Hindlimb muscle (tissue), 1 donor: ENCODE results near the gene DPT. TPM values are rescaled to one million over a fixed set of nuclear protein-coding genes. Genes with fewer than 3 reads are reported as not detected.
A peak's percentile ranks its signal among the peaks of the same experiment; 100 is the strongest.

Experiments
- DNase-seq: peaks from one replicate; pipeline ENCODE4 v3.0.0-alpha.2; 2013
- polyA plus RNA-seq: library from polyadenylated mRNA; unstranded; fragments of 120-200 nt; gene quantifications from one replicate; pipeline ENCODE4 v1.2.1, GENCODE V29; 2013; ENCODE audit not compliant: insufficient read length

Gene DPT
- polyA plus RNA-seq, 1 donor: 70.2 TPM

DNA sequence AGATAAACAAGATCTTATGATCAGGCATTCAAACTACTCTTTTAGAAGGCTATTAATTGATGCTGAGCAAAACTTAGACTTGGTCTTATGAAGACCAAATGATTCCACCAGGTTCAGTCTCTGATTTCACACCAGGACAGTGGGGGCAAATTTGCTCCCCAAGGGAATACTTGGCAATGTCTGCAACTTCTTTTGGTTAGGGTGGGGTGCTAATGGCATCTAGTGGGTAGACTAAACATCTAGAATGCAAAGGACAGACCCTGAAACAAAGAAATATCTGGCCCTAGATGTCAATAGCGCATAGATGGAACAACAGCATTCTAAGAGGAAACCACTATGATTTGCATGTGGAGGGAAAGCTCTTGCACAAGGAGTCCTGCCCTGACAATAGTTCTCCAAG lies 30.6 kb downstream of the DPT start:
- DNase-seq: no peak

- DNase-seq: no peak
Observed at GRCh38 chr1:168697356-168698126, 31.5 kb downstream of the DPT start.

GRCh38 chr1:168696125-168696760 lies 32.8 kb downstream of the DPT start:
- DNase-seq: no peak

DNA sequence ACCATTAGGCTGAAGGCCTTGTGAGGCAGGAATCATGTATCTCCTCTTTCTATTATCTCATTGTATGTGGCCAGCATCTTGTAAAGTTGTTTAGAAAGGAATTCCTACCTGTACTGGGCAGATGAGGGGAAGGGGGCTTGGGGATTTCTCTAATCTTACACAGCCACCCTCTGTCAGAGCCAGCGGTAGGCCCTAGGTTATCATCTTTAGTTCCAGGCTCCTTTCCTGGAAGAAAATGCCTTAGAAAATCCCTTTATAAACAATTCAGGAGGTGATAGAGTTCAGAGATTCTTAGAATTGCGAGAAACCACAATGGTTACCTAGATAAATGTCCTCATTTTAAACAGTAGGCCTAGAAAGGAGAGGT lies 35.2 kb downstream of the DPT start:
- DNase-seq: no peak

DNA sequence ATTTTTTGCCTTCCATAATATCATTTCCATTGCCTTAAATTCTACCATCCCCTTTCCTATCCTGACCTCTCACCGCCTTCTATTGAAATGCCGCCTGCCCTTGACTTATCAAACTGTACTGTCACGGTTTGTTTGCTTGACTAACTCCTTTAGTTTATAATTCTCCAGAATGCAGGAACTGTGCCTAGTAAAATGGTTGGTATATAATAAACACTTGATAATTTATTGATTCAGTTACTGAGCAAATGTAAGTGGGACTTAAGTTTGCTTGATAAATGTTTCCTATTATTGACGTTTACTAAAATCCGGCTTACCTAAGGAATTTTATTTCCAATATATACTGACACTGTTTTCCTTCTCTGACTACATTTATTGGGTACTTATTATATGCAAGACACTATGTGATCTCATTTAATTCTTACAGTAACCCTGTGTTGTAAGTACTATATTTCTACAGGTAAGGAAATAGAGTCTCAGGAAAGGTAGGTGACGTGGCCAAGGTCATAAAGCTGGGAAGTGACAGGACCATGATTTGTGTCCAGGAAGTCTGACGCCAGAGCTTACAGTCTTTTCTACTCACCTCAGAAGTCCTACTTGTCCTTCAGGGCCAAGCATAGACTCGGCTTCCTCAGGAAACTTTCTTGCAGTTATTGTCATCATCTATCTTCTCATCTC lies 35.7 kb downstream of the DPT start:
- no peak for DNase-seq

DNA sequence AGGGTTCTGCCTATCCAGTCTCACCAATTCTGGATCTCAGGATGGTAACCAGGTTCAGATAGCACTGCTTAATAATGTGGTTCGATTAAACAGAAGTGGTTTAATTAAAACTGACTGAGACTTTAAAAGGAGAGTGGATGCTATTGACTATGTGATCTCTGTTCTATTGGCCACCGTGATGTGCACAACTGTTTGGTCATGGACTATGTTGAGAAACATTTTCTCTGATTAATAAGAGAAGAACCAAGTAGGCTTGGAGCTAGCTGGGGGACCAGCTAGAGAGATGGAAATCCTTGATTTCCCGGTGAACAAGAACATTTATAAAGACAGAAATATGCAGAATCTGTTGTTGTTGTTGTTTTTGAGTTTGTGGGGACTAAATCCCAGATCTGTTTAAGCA lies 36.5 kb downstream of the DPT start:
- no peak for DNase-seq

DNA sequence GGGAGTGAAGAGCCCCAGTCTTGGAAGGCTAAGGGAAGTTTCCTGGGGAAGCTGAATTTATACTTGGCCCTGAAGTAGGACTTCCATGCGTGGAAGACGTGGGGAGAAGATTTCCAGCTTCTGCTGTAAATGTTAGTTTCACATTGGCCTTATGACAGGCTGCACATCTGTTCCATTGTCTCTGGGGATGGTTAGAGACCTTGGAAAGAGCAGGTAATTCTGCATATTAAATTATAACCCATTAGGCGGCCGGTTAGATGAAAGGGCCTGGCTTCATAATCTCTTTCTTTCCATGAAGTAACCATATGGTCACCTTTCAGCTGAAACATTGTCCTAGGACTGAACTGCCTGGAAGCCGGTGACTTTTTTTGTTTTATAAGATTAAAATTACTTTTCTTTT lies 37.5 kb downstream of the DPT start:
- DNase-seq: no peak

DNA sequence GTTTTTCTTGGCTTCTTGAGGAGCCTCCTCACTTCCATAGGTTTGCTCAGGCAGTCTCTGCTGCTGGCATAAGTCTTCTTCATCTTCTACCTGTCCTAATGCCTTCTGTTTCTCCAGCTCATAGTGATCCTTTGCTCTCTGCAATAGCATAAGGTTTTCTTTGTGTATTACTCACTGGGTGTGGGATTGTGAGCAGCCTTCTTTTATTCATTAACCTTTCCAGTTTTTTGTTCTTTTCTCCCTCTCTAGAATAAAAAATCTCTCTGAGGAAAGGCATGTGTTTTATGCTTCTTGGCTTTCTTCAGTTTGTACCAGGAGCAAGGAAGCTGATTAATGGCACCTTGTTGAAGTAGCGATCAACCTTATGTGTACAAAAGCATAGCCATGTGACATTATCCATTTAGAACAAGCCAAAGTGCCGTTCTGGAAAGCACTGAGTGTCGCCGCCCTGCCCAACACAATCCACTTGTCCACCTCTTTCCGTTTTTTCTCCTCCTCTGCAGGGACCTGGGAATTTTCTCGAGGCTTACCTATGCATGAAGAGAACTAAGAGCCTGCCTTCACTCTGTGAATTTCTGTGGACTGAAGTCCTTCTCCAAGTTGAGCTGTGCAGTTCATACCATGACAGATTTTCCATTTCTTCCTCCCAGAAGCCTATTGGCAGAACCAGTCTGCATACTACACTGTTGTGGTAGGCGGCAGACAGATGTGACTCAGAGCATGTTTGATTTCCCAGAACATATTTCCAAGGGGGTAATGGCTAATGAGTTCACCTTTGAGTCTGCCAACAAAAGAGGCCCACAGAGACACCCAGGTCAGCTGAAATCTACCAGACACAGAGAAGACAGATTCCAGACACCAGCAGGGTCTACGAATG lies 39.0 kb downstream of the DPT start:
- no peak for DNase-seq

GRCh38 chr1:168689327-168689657 lies 39.7 kb downstream of the DPT start:
- DNase-seq: no peak

- no peak for DNase-seq
Observed at GRCh38 chr1:168688644-168689326, 40.2 kb downstream of the DPT start.

DNA sequence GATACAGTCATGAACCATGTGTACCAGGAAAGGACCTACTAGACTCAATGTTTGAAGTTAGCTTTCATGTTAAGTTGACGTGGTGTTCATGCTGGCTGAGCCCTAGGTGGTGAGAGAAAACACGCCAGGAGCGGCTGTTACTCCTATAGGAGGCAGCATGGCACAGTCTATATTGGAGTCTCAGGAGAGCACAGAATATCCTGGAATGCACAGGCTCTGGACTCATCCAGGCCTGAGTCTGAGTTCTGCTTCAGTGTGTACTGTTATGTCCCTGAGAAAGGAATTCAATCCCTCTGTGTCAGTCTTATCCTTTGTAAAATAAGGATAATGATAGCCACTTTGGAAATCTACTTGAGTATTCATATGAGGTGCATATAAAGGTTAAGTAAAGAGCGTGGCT lies 41.2 kb downstream of the DPT start:
- no peak for DNase-seq

DNA sequence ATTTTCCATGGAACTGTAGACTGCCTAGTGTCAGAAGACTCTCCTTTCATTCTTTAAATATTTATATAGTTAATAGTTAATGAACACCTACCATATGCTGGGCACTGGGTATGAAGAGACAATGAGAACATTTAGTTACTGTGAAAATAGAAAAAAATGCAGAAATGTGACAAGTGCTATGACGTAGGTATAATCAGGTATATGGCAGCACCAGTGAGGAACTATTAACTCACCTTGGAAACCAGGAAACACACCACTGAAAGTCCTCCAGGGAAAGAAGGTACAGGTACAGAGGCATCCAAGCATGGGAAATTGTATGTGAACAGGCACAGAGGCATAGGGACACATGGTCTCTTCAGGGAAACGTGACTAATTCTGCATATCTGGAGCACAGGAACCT lies 42.3 kb downstream of the DPT start:
- no peak for DNase-seq

DNA sequence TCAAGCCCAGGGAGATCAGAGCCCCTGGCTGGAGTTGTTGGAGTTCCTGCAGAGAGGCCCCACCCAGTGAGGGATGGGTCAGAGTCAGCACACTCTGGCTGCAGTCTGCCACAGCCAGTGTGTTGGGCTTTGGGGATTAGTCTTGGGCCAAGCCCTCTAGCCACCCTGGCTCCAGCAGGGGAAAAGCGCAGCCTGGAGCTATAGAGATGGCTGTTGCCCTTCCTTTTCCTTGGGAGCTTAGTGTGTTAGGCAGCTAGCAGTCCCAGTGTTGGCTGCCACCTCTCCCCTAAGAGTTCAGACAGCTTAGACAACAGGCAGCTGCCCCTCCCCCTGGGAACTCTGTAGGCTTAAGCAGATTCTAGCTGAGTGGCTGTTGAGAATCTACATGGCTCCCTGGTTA lies 45.1 kb downstream of the DPT start:
- no peak for DNase-seq

GRCh38 chr1:168676861-168677260 lies 52.1 kb downstream of the DPT start:
- DNase-seq: no peak

- no peak for DNase-seq
Observed at GRCh38 chr1:168676029-168676812, 52.8 kb downstream of the DPT start.

DNA sequence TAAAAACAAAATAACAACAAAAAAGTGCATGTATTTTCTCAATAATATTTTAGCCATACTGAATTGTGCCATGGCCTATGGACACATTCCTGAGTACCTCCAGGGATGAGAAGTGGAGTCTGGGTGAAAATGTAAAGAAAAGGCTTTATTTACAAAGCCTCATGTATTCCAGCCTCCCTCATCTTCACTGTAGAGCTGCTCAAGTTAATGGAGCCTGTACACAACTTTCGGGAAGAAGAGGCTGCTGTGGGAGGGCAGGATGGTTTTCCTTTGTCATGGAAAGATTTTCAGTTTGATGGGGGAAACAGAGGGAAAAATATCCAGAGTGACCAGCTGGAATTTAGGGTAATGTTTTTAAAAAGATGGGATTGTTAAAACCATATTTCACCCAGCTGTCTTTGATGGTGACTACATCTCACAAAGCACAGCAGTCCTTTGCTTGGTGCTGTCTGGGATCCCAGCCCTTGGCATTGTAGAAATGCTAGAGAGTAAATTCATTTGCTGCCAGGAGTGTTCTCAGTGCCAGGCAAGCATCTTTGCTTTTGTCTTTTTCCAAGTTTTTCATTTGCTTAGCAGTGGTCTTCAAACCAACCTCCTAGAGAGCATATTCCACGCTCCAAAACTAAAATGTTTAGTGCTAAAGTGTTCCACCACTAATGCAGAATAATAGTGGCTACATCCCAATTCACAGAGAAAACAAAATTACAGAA lies 54.9 kb downstream of the DPT start:
- DNase-seq: peak; percentile 33

- no peak for DNase-seq
Observed at GRCh38 chr1:168672278-168672677, 56.7 kb downstream of the DPT start.

DNA sequence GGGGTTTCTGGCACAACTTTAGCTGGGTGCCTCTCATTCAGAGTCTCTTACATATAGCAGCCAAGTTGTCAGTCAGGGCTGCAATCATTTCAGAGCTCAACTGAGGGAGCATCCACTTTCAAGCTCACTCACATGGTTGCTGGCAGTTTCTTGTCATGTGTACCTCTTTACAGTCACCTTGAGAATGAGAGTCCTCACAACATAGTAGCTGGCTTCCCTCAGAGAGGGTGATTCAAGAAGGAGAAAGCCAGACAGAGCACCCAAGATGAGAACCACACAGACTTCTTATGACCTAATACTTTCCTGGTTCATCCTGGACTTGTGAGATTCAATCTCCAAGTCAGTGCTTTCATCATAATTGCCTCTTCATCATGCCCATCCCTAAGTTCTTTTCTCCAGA lies 57.2 kb downstream of the DPT start:
- DNase-seq: no peak

GRCh38 chr1:168665975-168666374 lies 63.0 kb downstream of the DPT start:
- DNase-seq: no peak

DNA sequence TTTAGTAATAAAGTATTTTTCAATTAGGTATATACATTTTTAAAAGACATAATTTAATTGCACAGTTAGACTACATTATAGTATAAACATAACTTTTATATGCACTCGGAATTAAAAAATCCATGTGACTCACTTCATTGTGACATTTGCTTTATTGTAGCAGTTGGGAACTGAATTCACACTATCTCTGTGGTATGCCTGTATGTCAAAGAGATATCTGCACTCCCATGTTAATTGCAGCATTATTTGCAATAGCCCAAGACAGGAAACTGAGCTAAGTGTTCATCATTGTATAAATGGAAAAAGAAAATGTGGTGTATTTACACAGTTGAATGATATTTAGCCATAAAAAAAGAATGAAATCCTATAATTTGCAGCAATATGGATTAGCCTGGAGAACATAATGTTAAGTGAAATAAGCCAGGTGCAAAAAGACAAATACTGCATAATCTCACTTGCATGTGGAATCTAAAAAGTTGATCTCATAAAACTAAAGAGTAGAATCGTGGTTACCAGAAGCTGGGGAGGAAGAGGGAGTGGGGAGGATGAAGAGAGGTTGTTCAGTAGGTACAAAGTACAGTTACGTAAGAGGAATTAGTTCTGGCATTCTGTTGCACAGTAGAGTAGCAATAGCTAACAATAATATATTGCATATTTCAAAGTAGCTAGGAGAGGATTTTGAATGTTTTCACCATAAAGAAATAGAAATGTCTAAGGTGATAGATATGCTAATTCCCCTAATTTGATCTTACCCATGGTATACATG lies 64.8 kb downstream of the DPT start:
- DNase-seq: no peak
